Measurements from ENCODE around the gene CDK19. TPM values are rescaled to one million over a fixed set of nuclear protein-coding genes. Genes with fewer than 3 reads are reported as not detected.

The CDK19 gene
- total RNA-seq, 2 donors from 2014 or later: 17.1 to 17.7 TPM

- H3K27me3 Mint-ChIP-seq: no peaks in the 10 kb centered on the region
- no peak overlapping the region for H3K4me3 Mint-ChIP-seq
- peaks cover 5% of the 10 kb centered on the region for H3K36me3 Mint-ChIP-seq (ENCODE audit: low read depth)
- H3K4me1 Mint-ChIP-seq: peaks cover 21% of the 10 kb centered on the region
- H3K9me3 ChIP-seq (ENCODE audit: control insufficient read depth, low read length, poor library complexity, severe bottlenecking): no peaks in the 10 kb centered on the region
- ATAC-seq: no peak
- DNase-seq: no peak
- no peak overlapping the region for H3K27ac Mint-ChIP-seq
Observed at GRCh38 chr6:110650755-110651154, 164.5 kb downstream of the CDK19 start.

- ATAC-seq (no peak), DNase-seq (no peak)
- H3K4me3 Mint-ChIP-seq: no peak overlapping the region
- H3K27ac Mint-ChIP-seq: no peak overlapping the region
- no peaks in the 10 kb centered on the region for H3K27me3 Mint-ChIP-seq
- no peaks in the 10 kb centered on the region for H3K9me3 ChIP-seq (ENCODE audit: control insufficient read depth, low read length, poor library complexity, severe bottlenecking)
- H3K4me1 Mint-ChIP-seq: peaks cover 18% of the 10 kb centered on the region
- H3K36me3 Mint-ChIP-seq (ENCODE audit: low read depth): peaks cover 5% of the 10 kb centered on the region
Observed at GRCh38 chr6:110649704-110650103, 165.6 kb downstream of the CDK19 start.

GRCh38 chr6:110646951-110647910 lies 168.0 kb downstream of the CDK19 start:
- Mint-ChIP-seq H3K27ac (no peak overlapping the region), H3K27me3 (no peaks in the 10 kb centered on the region), H3K4me1 (peaks cover 4% of the 10 kb centered on the region), H3K4me3 (no peak overlapping the region), H3K36me3 (ENCODE audit: low read depth) (peaks cover 5% of the 10 kb centered on the region)
- H3K9me3 ChIP-seq (ENCODE audit: control insufficient read depth, low read length, poor library complexity, severe bottlenecking): no peaks in the 10 kb centered on the region
- DNase-seq: no peak
- ATAC-seq: no peak

GRCh38 chr6:110646419-110646698 lies 168.9 kb downstream of the CDK19 start:
- no peak for ATAC-seq
- Mint-ChIP-seq H3K36me3 (ENCODE audit: low read depth) (peaks cover 5% of the 10 kb centered on the region), H3K4me1 (peaks cover 5% of the 10 kb centered on the region), H3K4me3 (no peak overlapping the region), H3K27ac (no peak overlapping the region), H3K27me3 (no peaks in the 10 kb centered on the region)
- H3K9me3 ChIP-seq (ENCODE audit: control insufficient read depth, low read length, poor library complexity, severe bottlenecking): no peaks in the 10 kb centered on the region
- no peak for DNase-seq

- DNase-seq: no peak
- Mint-ChIP-seq H3K27ac (no peak overlapping the region), H3K4me1 (peaks cover 4% of the 10 kb centered on the region), H3K36me3 (ENCODE audit: low read depth) (peaks cover 5% of the 10 kb centered on the region), H3K27me3 (no peaks in the 10 kb centered on the region), H3K4me3 (no peak overlapping the region)
- no peak for ATAC-seq
- H3K9me3 ChIP-seq (ENCODE audit: control insufficient read depth, low read length, poor library complexity, severe bottlenecking): no peaks in the 10 kb centered on the region
Observed at GRCh38 chr6:110645685-110646418, 169.4 kb downstream of the CDK19 start.

- Mint-ChIP-seq H3K27me3 (no peaks in the 10 kb centered on the region), H3K36me3 (ENCODE audit: low read depth) (peaks cover 13% of the 10 kb centered on the region), H3K4me3 (no peak overlapping the region), H3K4me1 (peaks cover 10% of the 10 kb centered on the region), H3K27ac (no peak overlapping the region)
- no peaks in the 10 kb centered on the region for H3K9me3 ChIP-seq (ENCODE audit: control insufficient read depth, low read length, poor library complexity, severe bottlenecking)
- DNase-seq (no peak), ATAC-seq (no peak)
Observed at GRCh38 chr6:110643175-110643574, 172.1 kb downstream of the CDK19 start.

- no peaks in the 10 kb centered on the region for H3K27me3 Mint-ChIP-seq
- H3K27ac Mint-ChIP-seq: no peak overlapping the region
- DNase-seq (no peak), ATAC-seq (no peak)
- peaks cover 10% of the 10 kb centered on the region for H3K4me1 Mint-ChIP-seq
- H3K36me3 Mint-ChIP-seq (ENCODE audit: low read depth): peaks cover 13% of the 10 kb centered on the region
- H3K4me3 Mint-ChIP-seq: no peak overlapping the region
- no peaks in the 10 kb centered on the region for H3K9me3 ChIP-seq (ENCODE audit: control insufficient read depth, low read length, poor library complexity, severe bottlenecking)
Observed at GRCh38 chr6:110642711-110643110, 172.6 kb downstream of the CDK19 start.

GRCh38 chr6:110636781-110637180 lies 178.5 kb downstream of the CDK19 start:
- DNase-seq (no peak), ATAC-seq (no peak)
- H3K4me3 Mint-ChIP-seq: no peak overlapping the region
- H3K36me3 Mint-ChIP-seq (ENCODE audit: low read depth): peaks cover 15% of the 10 kb centered on the region
- no peaks in the 10 kb centered on the region for H3K9me3 ChIP-seq (ENCODE audit: control insufficient read depth, low read length, poor library complexity, severe bottlenecking)
- H3K4me1 Mint-ChIP-seq: peaks cover 11% of the 10 kb centered on the region
- H3K27ac Mint-ChIP-seq: peak overlapping the region; percentile 32
- no peaks in the 10 kb centered on the region for H3K27me3 Mint-ChIP-seq

GRCh38 chr6:110635096-110635495 lies 180.2 kb downstream of the CDK19 start:
- ATAC-seq: no peak
- DNase-seq: no peak
- H3K27me3 Mint-ChIP-seq: no peaks in the 10 kb centered on the region
- H3K4me3 Mint-ChIP-seq: no peak overlapping the region
- peak overlapping the region; percentile 27 for H3K27ac Mint-ChIP-seq
- H3K4me1 Mint-ChIP-seq: peaks cover 10% of the 10 kb centered on the region
- peaks cover 11% of the 10 kb centered on the region for H3K36me3 Mint-ChIP-seq (ENCODE audit: low read depth)
- H3K9me3 ChIP-seq (ENCODE audit: control insufficient read depth, low read length, poor library complexity, severe bottlenecking): no peaks in the 10 kb centered on the region

GRCh38 chr6:110633731-110634213 lies 181.5 kb downstream of the CDK19 start:
- Mint-ChIP-seq H3K27me3 (no peaks in the 10 kb centered on the region), H3K4me3 (no peak overlapping the region), H3K27ac (no peak overlapping the region), H3K36me3 (ENCODE audit: low read depth) (peaks cover 7% of the 10 kb centered on the region), H3K4me1 (peaks cover 6% of the 10 kb centered on the region)
- no peaks in the 10 kb centered on the region for H3K9me3 ChIP-seq (ENCODE audit: control insufficient read depth, low read length, poor library complexity, severe bottlenecking)
- ATAC-seq (no peak), DNase-seq (no peak)

- DNase-seq: no peak
- no peak overlapping the region for H3K4me3 Mint-ChIP-seq
- no peak for ATAC-seq
- peaks cover 6% of the 10 kb centered on the region for H3K36me3 Mint-ChIP-seq (ENCODE audit: low read depth)
- peaks cover 6% of the 10 kb centered on the region for H3K4me1 Mint-ChIP-seq
- no peaks in the 10 kb centered on the region for H3K27me3 Mint-ChIP-seq
- no peak overlapping the region for H3K27ac Mint-ChIP-seq
- no peaks in the 10 kb centered on the region for H3K9me3 ChIP-seq (ENCODE audit: control insufficient read depth, low read length, poor library complexity, severe bottlenecking)
Observed at GRCh38 chr6:110629153-110629552, 186.1 kb downstream of the CDK19 start.

- peaks cover 6% of the 10 kb centered on the region for H3K4me1 Mint-ChIP-seq
- DNase-seq (no peak), ATAC-seq (no peak)
- H3K9me3 ChIP-seq (ENCODE audit: control insufficient read depth, low read length, poor library complexity, severe bottlenecking): no peaks in the 10 kb centered on the region
- peaks cover 6% of the 10 kb centered on the region for H3K36me3 Mint-ChIP-seq (ENCODE audit: low read depth)
- no peak overlapping the region for H3K4me3 Mint-ChIP-seq
- no peaks in the 10 kb centered on the region for H3K27me3 Mint-ChIP-seq
- H3K27ac Mint-ChIP-seq: no peak overlapping the region
Observed at GRCh38 chr6:110628330-110628729, 186.9 kb downstream of the CDK19 start.

- ATAC-seq (no peak), DNase-seq (no peak)
- Mint-ChIP-seq H3K4me1 (peaks cover 4% of the 10 kb centered on the region), H3K27me3 (no peaks in the 10 kb centered on the region), H3K4me3 (no peak overlapping the region), H3K36me3 (ENCODE audit: low read depth) (peaks cover 7% of the 10 kb centered on the region), H3K27ac (no peak overlapping the region)
- H3K9me3 ChIP-seq (ENCODE audit: control insufficient read depth, low read length, poor library complexity, severe bottlenecking): no peaks in the 10 kb centered on the region
Observed at GRCh38 chr6:110626442-110626841, 188.8 kb downstream of the CDK19 start.

Data from T-helper 17 cell (primary cell).